ENCODE measurements around the gene PRDM16.

- TF ChIP-seq AR (CRISPR knock-in tag; IDR thresholded peaks at IDR 0.05) (no peak), CTCF (IDR thresholded peaks at IDR 0.05) (no peak), ZNF281 (CRISPR knock-in tag; IDR thresholded peaks at IDR 0.05) (no peak), SOX15 (CRISPR knock-in tag; IDR thresholded peaks at IDR 0.05) (no peak), SP1 (CRISPR knock-in tag; conservative IDR thresholded peaks at IDR 0.05) (no peak), NFYB (CRISPR knock-in tag; conservative IDR thresholded peaks at IDR 0.05; ENCODE audit: low read depth) (no peak)
These were observed 405.4 kb downstream of the PRDM16 start for GRCh38 chr1:3474421-3474820.
